ENCODE measurements around the gene GUCD1. TPM values are rescaled to one million over a fixed set of nuclear protein-coding genes. Genes with fewer than 3 reads are reported as not detected.
A peak's percentile ranks its signal among the peaks of the same experiment; 100 is the strongest.

GUCD1 gene
- total and polyA plus RNA-seq, 2 experiments from 2014 or later, result 68.8 to 73.9 TPM

- H3K4me3 ChIP-seq, result no peak overlapping the region
- peak overlapping the region; percentile 68 for H3K27ac ChIP-seq
- H3K36me3 ChIP-seq, result no peaks in the 10 kb centered on the region
- no peaks in the 10 kb centered on the region for H3K9me3 ChIP-seq (ENCODE audit: low read depth)
- peak in 1 of 2 donors; percentile 70 for DNase-seq (ENCODE audit: low read depth in 1 of 2, low spot score in 1 of 2)
- no peak for TF ChIP-seq CTCF (IDR thresholded peaks at IDR 0.05; ENCODE audit: low read depth, low read length)
- H3K4me1 ChIP-seq (ENCODE audit: low read depth), result peaks cover 22% of the 10 kb centered on the region
- no peaks in the 10 kb centered on the region for H3K27me3 ChIP-seq
Observed at GRCh38 chr22:24507716-24508115, 47.2 kb downstream of the GUCD1 start.

GRCh38 chr22:24506802-24507438, 48.0 kb downstream of the GUCD1 start:
- H3K36me3 ChIP-seq, result no peaks in the 10 kb centered on the region
- H3K4me3 ChIP-seq, result no peak overlapping the region
- no peak for DNase-seq (ENCODE audit: low read depth in 1 of 2, low spot score in 1 of 2)
- no peak for TF ChIP-seq CTCF (IDR thresholded peaks at IDR 0.05; ENCODE audit: low read depth, low read length)
- no peaks in the 10 kb centered on the region for H3K27me3 ChIP-seq
- peaks cover 22% of the 10 kb centered on the region for H3K4me1 ChIP-seq (ENCODE audit: low read depth)
- H3K27ac ChIP-seq, result peak overlapping the region; percentile 68
- H3K9me3 ChIP-seq (ENCODE audit: low read depth), result no peaks in the 10 kb centered on the region

- DNase-seq (ENCODE audit: low read depth in 1 of 2, low spot score in 1 of 2), result no peak
- no peaks in the 10 kb centered on the region for H3K27me3 ChIP-seq
- no peaks in the 10 kb centered on the region for H3K9me3 ChIP-seq (ENCODE audit: low read depth)
- H3K27ac ChIP-seq, result no peak overlapping the region
- TF ChIP-seq CTCF (IDR thresholded peaks at IDR 0.05; ENCODE audit: low read depth, low read length), result no peak
- H3K4me1 ChIP-seq (ENCODE audit: low read depth), result peaks cover 25% of the 10 kb centered on the region
- H3K36me3 ChIP-seq, result no peaks in the 10 kb centered on the region
- H3K4me3 ChIP-seq, result no peak overlapping the region
Observed at GRCh38 chr22:24504956-24505736, 49.8 kb downstream of the GUCD1 start.

- Histone ChIP-seq H3K9me3 (ENCODE audit: low read depth) (no peaks in the 10 kb centered on the region), H3K36me3 (no peaks in the 10 kb centered on the region), H3K27ac (no peak overlapping the region), H3K4me1 (ENCODE audit: low read depth) (peaks cover 23% of the 10 kb centered on the region), H3K27me3 (no peaks in the 10 kb centered on the region), H3K4me3 (no peak overlapping the region)
- no peak for TF ChIP-seq CTCF (IDR thresholded peaks at IDR 0.05; ENCODE audit: low read depth, low read length)
- DNase-seq (ENCODE audit: low read depth in 1 of 2, low spot score in 1 of 2), result no peak
Observed at GRCh38 chr22:24504540-24504939, 50.4 kb downstream of the GUCD1 start.

- no peak overlapping the region for H3K4me3 ChIP-seq
- H3K4me1 ChIP-seq (ENCODE audit: low read depth), result peaks cover 25% of the 10 kb centered on the region
- no peaks in the 10 kb centered on the region for H3K9me3 ChIP-seq (ENCODE audit: low read depth)
- no peak for TF ChIP-seq CTCF (IDR thresholded peaks at IDR 0.05; ENCODE audit: low read depth, low read length)
- H3K27ac ChIP-seq, result no peak overlapping the region
- no peaks in the 10 kb centered on the region for H3K27me3 ChIP-seq
- no peaks in the 10 kb centered on the region for H3K36me3 ChIP-seq
- no peak for DNase-seq (ENCODE audit: low read depth in 1 of 2, low spot score in 1 of 2)
Observed at GRCh38 chr22:24503843-24504338, 51.0 kb downstream of the GUCD1 start.

All from cardiac muscle cell (in vitro differentiated cells and primary cell).